ENCODE data around the gene PHOSPHO1.

The PHOSPHO1 gene

GRCh38 chr17:49191409-49191916, 39.1 kb downstream of the PHOSPHO1 start:
- TF ChIP-seq CTCF (IDR thresholded peaks at IDR 0.05): no peak

GRCh38 chr17:49190932-49191331, 39.7 kb downstream of the PHOSPHO1 start:
- TF ChIP-seq CTCF (IDR thresholded peaks at IDR 0.05): no peak

- TF ChIP-seq CTCF (IDR thresholded peaks at IDR 0.05): no peak
Observed at GRCh38 chr17:49187301-49187700, 43.3 kb downstream of the PHOSPHO1 start.

- no peak for TF ChIP-seq CTCF (IDR thresholded peaks at IDR 0.05)
Observed at GRCh38 chr17:49183801-49184200, 46.8 kb downstream of the PHOSPHO1 start.

- TF ChIP-seq CTCF (IDR thresholded peaks at IDR 0.05): no peak
Observed at GRCh38 chr17:49183341-49183740, 47.2 kb downstream of the PHOSPHO1 start.

- no peak for TF ChIP-seq CTCF (IDR thresholded peaks at IDR 0.05)
Observed at GRCh38 chr17:49180998-49181635, 49.5 kb downstream of the PHOSPHO1 start.

- peak; percentile 86 for TF ChIP-seq CTCF (IDR thresholded peaks at IDR 0.05)
Observed at GRCh38 chr17:49180303-49180702, 50.3 kb downstream of the PHOSPHO1 start.

Data from LNCAP (cell line).